GM04503 (cell line): Measurements from ENCODE around the gene MEN1.

ENCODE experiments used
- DNase-seq: peaks from one replicate; pipeline ENCODE4 v3.0.0-alpha.2; 2012; ENCODE audit warnings: low read depth

The MEN1 gene

DNA sequence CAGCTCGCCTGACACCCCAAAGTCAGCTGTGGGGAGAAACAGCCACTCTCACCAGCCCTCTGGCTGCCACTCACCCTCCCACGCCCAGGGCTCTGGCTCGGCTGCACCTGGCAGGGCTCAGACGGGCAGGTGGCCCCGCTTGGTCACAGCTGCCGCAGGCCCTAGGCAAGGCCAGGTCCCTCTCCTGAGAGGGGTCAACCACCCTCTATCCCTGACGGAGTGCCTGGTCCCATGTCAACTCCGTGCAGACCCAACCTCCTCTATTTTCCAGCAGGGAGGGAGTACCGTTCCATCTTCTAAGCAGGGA lies 9.2 kb downstream of the MEN1 start:
- no peak for DNase-seq

DNA sequence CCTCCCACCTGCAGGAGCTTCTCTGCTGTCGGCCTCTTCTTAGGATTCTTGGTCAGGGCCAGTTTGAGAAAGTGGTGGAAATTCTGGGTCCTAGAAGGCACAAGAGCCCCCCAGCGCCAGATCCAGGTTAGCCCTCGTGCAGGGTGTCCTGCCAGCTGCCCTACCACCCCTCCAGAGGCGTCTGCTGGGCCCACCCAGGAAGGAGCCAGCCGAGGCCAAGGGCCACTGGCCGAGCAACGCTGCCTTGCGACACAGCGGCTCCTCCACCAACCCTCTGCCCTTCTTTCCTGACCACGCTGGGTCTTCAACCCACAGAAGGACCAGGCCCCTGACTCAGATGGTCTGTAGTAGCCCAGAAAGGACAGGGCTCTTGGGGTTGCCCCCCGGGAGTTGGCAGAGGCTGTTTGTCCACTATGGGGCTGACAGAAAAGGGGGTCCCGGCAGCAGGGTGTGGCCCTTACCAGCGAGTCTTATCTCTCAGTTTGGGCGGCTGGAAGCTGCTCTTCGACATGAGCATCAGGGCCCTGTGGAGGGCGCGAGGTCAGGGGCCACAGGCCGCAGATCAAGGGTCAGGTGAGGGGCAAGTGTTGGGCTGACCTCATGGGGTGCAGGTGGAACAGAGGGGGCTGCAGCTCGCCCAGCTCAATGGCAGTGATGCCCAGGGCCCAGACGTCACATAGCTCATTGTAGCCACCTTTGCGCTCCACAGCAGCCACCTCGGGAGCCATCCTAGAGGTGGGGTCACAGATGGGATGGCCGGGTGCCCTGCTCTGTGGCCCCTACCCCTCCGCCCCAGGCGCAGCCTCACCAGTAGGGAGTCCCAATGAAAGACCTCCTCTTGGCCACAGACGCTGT lies 9.8 kb downstream of the MEN1 start:
- no peak for DNase-seq

- DNase-seq = no peak
Measured at GRCh38 chr11:64799623-64800302, 10.6 kb downstream of the MEN1 start.

DNA sequence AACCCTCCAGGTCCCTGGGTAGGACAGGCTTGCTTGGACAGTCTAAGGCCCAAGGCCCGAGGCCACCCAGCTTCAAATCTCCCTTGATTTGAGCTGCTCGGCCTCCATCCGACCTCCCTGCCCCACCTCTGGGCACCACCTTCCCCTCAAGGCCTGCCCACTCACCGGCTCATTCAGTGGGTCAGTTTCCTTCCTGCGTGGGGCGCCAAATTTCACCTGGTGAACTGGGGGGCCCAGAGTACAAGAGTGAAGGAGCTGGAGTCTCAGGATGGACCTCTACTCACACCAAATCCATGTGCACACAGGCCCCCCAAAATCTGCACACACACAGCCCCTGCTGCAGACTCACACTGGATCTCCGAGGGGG lies 11.1 kb downstream of the MEN1 start:
- DNase-seq = no peak

- no peak for DNase-seq
Measured at GRCh38 chr11:64796757-64797541, 13.4 kb downstream of the MEN1 start.

DNA sequence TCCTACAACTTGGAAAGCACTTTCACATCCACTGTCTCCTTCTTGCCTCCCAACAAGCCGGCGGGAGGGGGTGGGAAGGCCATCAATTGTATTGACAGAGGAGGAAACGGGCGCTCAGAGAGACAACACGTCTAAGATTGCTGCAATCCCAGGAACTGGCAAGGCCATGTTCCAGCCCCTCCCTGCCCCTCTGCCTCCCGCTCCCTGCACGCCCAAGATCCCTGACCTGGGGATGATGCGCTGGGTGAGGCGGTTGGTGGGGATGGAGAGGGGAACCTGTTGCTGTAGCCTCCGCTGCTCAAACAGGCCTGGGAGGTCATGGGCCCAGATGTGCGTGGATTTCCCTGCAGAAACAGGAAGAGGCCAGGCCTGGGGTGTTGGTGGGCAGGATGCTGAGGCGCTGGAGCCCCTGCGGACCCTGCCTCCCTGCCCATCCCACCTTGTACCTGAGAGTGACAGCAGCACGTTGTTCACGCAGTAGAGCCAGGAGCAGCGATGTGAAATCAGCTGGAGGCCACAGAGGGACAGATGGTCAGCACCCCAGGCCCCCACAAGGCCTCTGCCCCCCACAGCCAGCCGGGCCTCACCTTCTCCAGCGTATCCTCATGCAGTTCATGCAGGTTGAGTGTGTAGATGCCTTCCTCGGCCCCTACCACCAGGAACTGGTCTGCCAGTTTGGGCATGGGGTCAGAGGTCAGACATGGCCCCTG lies 14.1 kb downstream of the MEN1 start:
- DNase-seq = no peak

DNA sequence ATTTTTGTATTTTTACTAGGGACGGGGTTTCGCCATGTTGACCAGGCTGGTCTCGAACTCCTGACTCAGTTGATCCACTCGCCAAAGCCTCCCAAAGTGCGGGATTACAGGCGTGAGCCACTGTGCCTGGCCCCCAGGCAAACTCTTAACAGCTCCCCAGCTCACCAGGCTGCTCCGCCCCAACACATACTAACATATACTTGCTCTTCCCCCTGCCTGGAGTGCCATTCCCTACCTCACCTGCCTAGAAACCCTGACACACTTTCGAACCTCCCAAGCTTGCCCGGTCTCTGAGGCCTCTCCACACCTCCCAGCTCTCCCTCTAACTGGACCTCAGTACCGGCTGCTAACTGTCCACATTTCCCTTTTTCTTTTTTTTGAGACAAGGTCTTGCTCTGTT lies 15.8 kb downstream of the MEN1 start:
- DNase-seq = no peak

DNA sequence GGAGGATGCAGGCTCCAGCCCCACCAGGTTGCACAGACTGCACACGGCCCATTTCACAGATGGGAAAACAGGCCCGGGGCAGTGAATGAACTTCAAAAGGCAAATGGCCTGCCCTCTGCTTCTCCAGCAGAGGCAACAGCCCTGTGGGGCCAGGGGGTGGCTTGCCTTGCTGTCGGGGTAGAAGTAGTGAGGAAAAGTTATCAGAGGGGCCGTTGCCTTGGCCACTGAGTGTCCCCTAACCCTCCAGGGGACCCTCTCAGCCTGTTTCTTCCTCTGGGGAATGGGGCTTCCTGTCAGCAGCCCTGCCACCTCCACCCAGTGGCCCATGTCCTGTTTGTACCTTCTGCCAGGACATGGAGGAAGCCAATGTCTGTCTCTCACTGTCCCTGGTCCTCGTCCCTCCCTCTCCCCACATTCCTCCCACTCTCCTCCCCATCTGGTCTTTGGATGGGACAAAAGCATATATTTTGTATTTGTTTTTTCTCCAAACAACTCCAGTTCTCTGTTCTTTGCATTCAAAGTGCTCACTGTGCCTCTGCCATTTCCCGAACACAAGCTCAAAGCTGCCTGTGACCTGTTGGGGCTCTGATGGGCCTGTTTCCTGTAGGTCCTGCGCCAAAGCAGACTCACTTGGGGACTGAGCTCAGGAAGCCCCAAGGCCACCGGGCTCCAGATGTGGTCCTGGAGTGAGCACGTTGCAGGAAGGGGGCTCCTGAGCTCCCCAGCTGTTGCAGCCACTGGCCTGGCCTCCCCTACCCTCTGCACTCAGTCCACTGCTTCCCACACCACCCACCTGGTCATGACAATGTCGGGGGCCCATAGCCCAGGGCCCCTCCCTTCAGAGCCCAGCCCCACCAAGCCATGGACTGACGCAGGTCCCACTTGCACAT lies 16.8 kb downstream of the MEN1 start:
- no peak for DNase-seq

DNA sequence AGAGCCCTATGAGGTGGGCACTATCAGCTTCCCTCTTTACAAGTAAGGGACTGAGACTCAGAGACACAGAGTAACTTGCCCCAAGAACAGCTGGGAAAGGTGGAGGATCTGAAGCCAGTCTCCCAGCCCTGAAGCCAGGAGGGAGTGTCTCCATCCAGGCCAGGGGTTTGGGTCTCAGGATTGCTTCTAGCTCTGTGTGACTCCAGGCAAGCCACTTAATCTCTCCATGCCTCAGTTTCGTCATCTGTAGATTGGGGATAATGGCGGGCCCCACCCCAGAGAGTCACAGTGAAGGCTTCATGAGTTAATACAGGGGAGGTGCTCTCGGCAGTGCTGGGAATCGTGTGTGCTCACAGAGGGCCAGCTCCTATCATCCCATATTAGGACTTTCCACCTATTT lies 17.9 kb downstream of the MEN1 start:
- DNase-seq = no peak

GRCh38 chr11:64791781-64792291 lies 18.5 kb downstream of the MEN1 start:
- no peak for DNase-seq

DNA sequence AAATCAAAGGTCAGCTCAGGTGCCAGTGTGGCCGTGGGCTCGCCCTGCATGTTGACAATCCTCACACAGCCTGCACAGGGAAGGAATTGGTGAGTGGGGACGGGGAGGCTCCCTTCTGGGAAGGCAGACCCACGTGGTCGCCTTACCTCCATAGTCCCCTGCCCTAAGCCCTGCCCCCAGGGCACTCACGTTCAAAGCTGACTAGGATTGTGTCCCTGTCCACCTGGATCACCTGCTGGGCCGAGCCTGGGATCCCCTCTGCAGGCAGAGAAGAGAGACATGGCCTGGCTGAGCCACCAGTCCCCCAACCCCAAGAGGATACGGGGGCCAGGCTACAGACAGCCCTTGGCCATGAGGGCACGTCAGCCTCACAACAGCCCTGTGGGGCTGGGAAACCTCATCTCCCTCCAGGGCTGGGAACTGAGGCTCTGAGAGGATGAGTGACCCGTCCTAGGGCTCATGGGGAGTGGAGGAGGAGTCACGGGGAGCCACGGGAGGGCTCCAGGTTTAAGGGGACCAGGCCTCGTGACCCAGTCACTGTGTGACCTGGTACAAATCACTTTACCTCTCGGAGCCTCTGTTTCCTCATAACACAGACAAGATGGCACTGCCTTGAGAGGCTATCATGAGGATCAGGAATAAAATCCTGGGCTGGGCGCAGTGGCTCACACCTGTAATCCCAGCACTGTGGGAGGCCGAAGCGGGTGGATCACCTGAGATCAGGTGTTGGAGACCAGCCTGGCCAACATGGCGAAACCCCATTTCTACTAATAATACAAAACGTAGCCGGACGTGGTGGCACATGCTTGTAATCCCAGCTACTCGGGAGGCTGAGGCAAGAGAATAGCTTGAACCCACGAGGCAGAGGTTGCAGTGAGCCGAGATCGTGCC lies 19.9 kb downstream of the MEN1 start:
- DNase-seq = no peak

DNA sequence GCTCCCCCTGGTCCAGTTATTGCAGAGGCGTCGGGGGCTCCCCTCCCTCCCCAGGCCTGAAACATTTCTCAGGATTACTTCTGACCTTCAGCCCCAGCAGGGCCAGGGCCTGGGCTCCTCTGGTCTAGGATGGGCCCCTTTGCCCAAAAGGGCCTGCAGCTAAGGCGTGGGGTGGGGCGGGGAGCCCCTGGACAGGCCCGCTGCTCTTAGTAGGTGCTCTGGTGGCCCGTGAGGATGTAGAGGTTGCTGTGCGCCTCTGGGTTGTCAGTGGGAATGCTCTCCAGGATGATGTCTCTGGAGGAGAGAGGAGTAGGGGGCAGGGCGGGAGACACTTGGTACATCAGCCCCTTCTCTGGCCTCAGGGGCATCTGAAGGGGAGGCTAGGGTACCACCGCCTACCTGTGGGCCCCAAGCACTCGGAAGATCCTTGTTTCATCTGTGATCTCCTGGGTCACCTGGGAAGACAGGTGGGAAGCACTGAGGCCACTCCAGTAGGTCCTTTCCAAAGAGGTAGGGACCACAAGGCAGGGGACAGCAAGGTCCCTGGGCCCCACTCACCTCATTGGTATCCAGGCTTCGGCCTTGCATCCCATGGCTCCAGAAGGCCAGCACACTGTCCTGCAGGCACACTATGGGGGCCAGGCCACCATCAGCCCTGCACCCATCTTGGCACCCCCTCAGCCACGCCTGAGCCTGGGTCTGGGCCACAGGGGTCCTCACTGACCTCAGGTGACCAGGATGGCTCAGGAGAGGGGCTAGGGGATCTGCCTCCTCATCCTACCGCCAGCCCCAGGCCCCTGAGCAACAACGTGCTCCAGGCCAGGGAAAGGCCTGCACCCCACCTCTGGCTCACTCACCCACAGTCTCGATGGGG lies 20.8 kb downstream of the MEN1 start:
- DNase-seq = no peak

DNA sequence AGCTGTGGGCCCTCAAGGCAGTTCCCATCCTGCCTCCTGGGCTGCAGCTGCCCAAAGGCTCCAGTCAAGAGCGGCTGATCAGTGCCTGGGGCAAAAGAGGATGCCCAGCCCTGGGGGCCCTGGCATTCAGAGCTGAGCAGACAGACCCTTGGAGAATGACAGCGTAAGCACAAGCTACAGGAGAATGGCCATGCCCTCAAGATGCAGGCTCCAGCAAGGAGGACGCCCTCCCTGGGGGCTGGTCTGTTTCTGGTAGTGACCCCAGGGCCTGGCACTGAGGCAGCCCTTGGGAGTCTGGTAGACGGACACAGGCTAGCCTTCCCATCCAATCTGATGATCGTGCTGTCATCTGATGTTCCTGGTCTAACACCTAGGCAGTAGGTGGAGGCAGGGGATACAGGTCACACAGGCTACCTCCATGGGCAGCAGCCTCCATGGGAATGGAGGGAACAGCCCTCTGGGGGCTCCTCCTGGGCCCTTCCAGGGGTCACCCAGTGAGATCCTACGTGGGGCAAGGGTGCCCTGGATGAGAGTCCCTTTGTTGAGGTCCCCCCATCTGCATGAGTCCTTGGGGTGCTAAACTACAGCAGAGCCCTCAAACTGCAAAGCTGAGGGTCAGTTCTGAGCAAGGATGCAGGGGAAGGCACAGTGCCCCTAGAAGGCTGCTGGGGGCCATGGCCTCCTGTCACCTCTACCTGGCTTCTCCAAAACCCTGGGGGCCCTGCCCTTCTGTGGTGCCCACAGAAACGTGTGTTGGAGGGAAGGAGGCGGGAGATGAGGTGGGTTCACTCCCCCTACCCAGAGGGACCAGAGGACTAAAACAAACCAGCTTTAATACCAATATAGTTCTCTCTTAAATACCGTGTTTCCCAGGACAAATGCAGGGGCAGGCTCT lies 21.8 kb downstream of the MEN1 start:
- DNase-seq = no peak

GRCh38 chr11:64787526-64788320 lies 22.6 kb downstream of the MEN1 start:
- no peak for DNase-seq

- DNase-seq = no peak
Measured at GRCh38 chr11:64786308-64786707, 24.0 kb downstream of the MEN1 start.

DNA sequence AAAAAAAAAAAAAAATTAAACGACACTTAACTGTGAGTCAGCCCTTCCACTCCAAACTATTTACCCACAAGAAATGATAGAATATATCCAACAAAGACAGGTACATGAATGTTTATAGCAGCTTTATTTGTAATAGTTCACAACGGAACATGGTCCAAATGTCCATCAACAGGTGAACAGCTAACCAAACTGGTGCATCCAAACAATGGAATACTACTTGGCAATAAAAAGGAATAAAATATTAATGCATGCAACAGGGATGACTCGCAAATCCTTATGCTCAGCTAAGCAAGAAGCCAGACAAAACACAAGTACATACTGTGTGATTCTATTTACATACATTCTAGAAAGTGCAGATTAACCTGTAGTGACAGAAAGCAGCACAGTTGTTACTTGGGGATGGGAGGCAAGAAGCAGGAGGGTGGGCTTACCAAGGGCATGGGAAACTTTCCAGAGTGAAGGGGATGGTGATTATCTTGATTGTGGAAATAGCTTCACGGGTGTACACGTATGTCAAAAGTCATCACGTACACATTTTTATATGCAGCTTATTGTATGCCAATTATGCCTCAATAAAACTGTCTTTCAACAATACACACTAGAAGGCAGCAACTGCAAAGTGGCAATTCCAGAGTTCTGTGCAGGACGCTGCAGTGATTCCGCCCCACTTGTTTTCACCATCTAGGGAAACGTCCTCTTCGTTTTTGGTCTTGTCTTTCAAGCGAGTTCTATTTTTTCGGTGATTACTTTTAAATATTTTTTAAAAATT lies 25.4 kb downstream of the MEN1 start:
- no peak for DNase-seq
